K562 (cell line): ENCODE data around the gene PRKCG. TPM values are rescaled to one million over a fixed set of nuclear protein-coding genes. Genes with fewer than 3 reads are reported as not detected.

Experiments
- ATAC-seq: fragments of 200-7000 bp; cut with Tn5 transposase; 3 replicates; pipeline ENCODE4 v1.9.1; 2020; ENCODE audit warnings: moderate library complexity
- BruUV-seq: library from RNA; stranded (reverse); fragments of 400-500 nt; replicated peaks from 2 replicates; lab custom pipeline; 2021; lab: Mats Ljungman, UMichigan
- CTCF ChIA-PET: fragments of 300-600 bp; formaldehyde crosslinking; extraction: SDS; loops from one replicate; lab custom pipeline; 2021; ENCODE audit warnings: low intra/inter-chr PET ratio; lab: Yijun Ruan, JAX
- POLR2A ChIA-PET: fragments of 300-600, 350-650 bp; sonication (Branson Sonifier 250); formaldehyde crosslinking; extraction: SDS; loops from one replicate; lab custom pipeline; 2021; ENCODE audit warnings: antibody characterized with exemption, inconsistent platforms; lab: Yijun Ruan, JAX
- DNase-seq, 4 experiments: peaks; one replicate each; pipeline versions ENCODE4 v3.0.0 to v3.0.0-alpha.2; 2011 to 2018; ENCODE audit warnings: low spot score in 3 of 4, mixed read lengths in 3 of 4; ENCODE audit errors: extremely low read depth in 1 of 4
- FAIRE-seq: peaks from 2 replicates; lab custom pipeline; 2011; peaks lifted over from hg19 to GRCh38; lab: Jason Lieb, UNC
- H2AFZ ChIP-seq: 2 replicates; pipeline ENCODE4 v1.6.0; 2011; ENCODE audit warnings: low read depth, low read length, control low read depth, inconsistent platforms
- H3K27ac ChIP-seq: fragments of 200-600 bp; 3 replicates; pipeline ENCODE4 v1.8.0; 2011; ENCODE audit warnings: low read depth, mild to moderate bottlenecking, control low read depth, inconsistent platforms, low read length, moderate library complexity, mixed read lengths; ENCODE audit errors: extremely low read depth
- H3K27me3 ChIP-seq, 2 experiments: fragments of 300-600 bp in 1 of 2; 2 replicates in 1 of 2; 3 replicates in 1 of 2; pipeline versions ENCODE4 v1.6.0 to v1.8.0; 2011; ENCODE audit warnings: inconsistent platforms in 2 of 2, low read length in 2 of 2, mild to moderate bottlenecking in 1 of 2, mixed read lengths in 1 of 2, moderate library complexity in 1 of 2; ENCODE audit not compliant: control insufficient read depth in 2 of 2, insufficient read depth in 2 of 2
- H3K36me3 ChIP-seq: fragments of 300-600 bp; 3 replicates; pipeline ENCODE4 v1.8.0; 2011; ENCODE audit warnings: mild to moderate bottlenecking, low read length, inconsistent platforms; ENCODE audit not compliant: control insufficient read depth, insufficient read depth
- H3K4me1 ChIP-seq, 2 experiments: fragments of 200-600 bp in 1 of 2; replicated peaks in 1 of 2; 2 replicates in 1 of 2; 3 replicates in 1 of 2; pipeline versions ENCODE4 v1.5.1 to v1.8.0; 2011; ENCODE audit warnings: inconsistent platforms in 2 of 2, low read length in 2 of 2, mild to moderate bottlenecking in 1 of 2, mixed read lengths in 1 of 2, moderate library complexity in 1 of 2; ENCODE audit not compliant: control insufficient read depth in 2 of 2, insufficient read depth in 2 of 2
- H3K4me2 ChIP-seq: 2 replicates; pipeline ENCODE4 v1.6.1; 2011; ENCODE audit warnings: low read length, control low read depth, inconsistent platforms, mixed read lengths; ENCODE audit not compliant: insufficient read depth
- H3K4me3 ChIP-seq: fragments of 200-600 bp; sonication (generic), shearing (Covaris generic); 2 replicates; pipeline ENCODE4 v1.5.1; 2016; ENCODE audit warnings: control low read depth, inconsistent platforms
- H3K79me2 ChIP-seq: fragments of 200-600 bp; 3 replicates; pipeline ENCODE4 v1.8.0; 2011; ENCODE audit warnings: low read length, inconsistent platforms; ENCODE audit not compliant: control insufficient read depth, insufficient read depth
- H3K9ac ChIP-seq, 2 experiments: 2 replicates each; pipeline versions ENCODE4 v1.6.0 to v1.6.1; 2011; ENCODE audit warnings: low read depth in 2 of 2, low read length in 2 of 2, control low read depth in 1 of 2, inconsistent platforms in 1 of 2, mild to moderate bottlenecking in 1 of 2, mixed read lengths in 1 of 2; ENCODE audit not compliant: insufficient read depth in 1 of 2
- H3K9me1 ChIP-seq: one replicate; pipeline ENCODE4 v1.6.0; 2011; ENCODE audit warnings: inconsistent platforms, mild to moderate bottlenecking, low read length, moderate library complexity; ENCODE audit not compliant: control insufficient read depth, insufficient read depth
- H3K9me3 ChIP-seq: replicated peaks from 2 replicates; pipeline ENCODE4 v1.5.1; 2011; ENCODE audit warnings: low read depth, low read length, inconsistent platforms; ENCODE audit not compliant: control insufficient read depth, insufficient read depth
- H4K20me1 ChIP-seq: replicated peaks from 2 replicates; pipeline ENCODE4 v1.6.1; 2011; ENCODE audit warnings: low read length, inconsistent platforms, mixed read lengths; ENCODE audit not compliant: control insufficient read depth, insufficient read depth
- CBFA2T2 ChIP-seq: fragments of 450-650 bp; conservative IDR thresholded peaks from 2 replicates; pipeline ENCODE4 v1.6.1; 2017; ENCODE audit warnings: mild to moderate bottlenecking
- FIP1L1 ChIP-seq: fragments of 200-400 bp; formaldehyde crosslinking; IDR thresholded peaks from 2 replicates; pipeline ENCODE4 v1.6.1; 2018; ENCODE audit warnings: mild to moderate bottlenecking, low read depth, low read length; ENCODE audit not compliant: poor library complexity, severe bottlenecking
- NR4A1 ChIP-seq, 2 experiments: fragments of 250-450 bp in 1 of 2; fragments of 450-650 bp in 1 of 2; sonication (Bioruptor Pico) in 1 of 2; IDR thresholded peaks; 2 replicates each; pipeline versions ENCODE4 v1.4.0 to v1.6.1; 2016 to 2020; ENCODE audit warnings: mild to moderate bottlenecking in 2 of 2, missing compliant biosample characterization in 1 of 2, missing genetic modification characterization in 1 of 2, moderate library complexity in 1 of 2
- PHF20 ChIP-seq: fragments of 450-650 bp; IDR thresholded peaks from 2 replicates; pipeline ENCODE4 v1.6.1; 2018; ENCODE audit not compliant: partially characterized antibody
- SOX6 ChIP-seq: fragments of 450-650 bp; IDR thresholded peaks from 2 replicates; pipeline ENCODE4 v1.6.1; 2014; ENCODE audit warnings: mild to moderate bottlenecking
- ZNF384 ChIP-seq: IDR thresholded peaks from 2 replicates; pipeline ENCODE4 v1.6.1; 2012; ENCODE audit warnings: low read depth, low read length, improper control_type of control experiment
- WGBS: fragments of 100-300 bp; shearing (Covaris generic); methylation state at CpG from one replicate; pipeline ENCODE4 v1.1.6; 2016; ENCODE audit warnings: low coverage, mixed read lengths; ENCODE audit not compliant: insufficient coverage; ENCODE audit errors: missing lambda C conversion rate; 5-methylcytosine and 5-hydroxymethylcytosine counted together
- in situ Hi-C: fragments of 300-500 bp; cut with MboI; formaldehyde crosslinking; loops from 4 replicates; pipeline ENCODE4 v1.15.0; 2018; ENCODE audit warnings: inconsistent platforms, mixed read lengths
- intact Hi-C: fragments of 100-400 bp; cut with micrococcal nuclease; formaldehyde crosslinking; loops from 2 replicates; pipeline ENCODE4 v1.14.2; 2022
- polyA plus RNA-seq, 8 experiments: library from polyadenylated mRNA; depleted of rRNA in 4 of 8; stranded (reverse) in 5 of 8; unstranded in 3 of 8; fragments of >200 nt; fragmentation: Nextera tagmentation in 2 of 8; fragmentation: Illumina TruSeq in 1 of 8; extraction: Ambion mirVana in 2 of 8; extraction: Trizol in 1 of 8; gene quantifications; 2 replicates each; pipeline versions ENCODE4 v1.2.1 to v1.2.3, GENCODE V29; 2011 to 2014; ENCODE audit warnings: inconsistent platforms in 1 of 8, missing spikeins in 1 of 8
- total RNA-seq, 7 experiments: library from RNA; depleted of rRNA in 6 of 7; stranded (reverse); fragments of >200 nt in 6 of 7; fragmentation: Illumina TruSeq in 2 of 7; extraction: Trizol in 2 of 7; gene quantifications; 2 replicates each; pipeline versions ENCODE4 v1.2.1 to v1.2.3, GENCODE V29; 2011 to 2021; ENCODE audit warnings: low replicate concordance in 1 of 7
- TF ChIP-seq, protein P1 (sequence below): fragments of 250-450 bp; sonication (Bioruptor Pico); IDR thresholded peaks from 2 replicates; pipeline ENCODE4 v1.4.0; 2020; ENCODE audit warnings: borderline replicate concordance

The PRKCG gene
- total and polyA plus RNA-seq, 9 of the 15 experiments (the other 6 are each of a cell fraction or from before 2014, with no cell fraction given): not detected

DNA sequence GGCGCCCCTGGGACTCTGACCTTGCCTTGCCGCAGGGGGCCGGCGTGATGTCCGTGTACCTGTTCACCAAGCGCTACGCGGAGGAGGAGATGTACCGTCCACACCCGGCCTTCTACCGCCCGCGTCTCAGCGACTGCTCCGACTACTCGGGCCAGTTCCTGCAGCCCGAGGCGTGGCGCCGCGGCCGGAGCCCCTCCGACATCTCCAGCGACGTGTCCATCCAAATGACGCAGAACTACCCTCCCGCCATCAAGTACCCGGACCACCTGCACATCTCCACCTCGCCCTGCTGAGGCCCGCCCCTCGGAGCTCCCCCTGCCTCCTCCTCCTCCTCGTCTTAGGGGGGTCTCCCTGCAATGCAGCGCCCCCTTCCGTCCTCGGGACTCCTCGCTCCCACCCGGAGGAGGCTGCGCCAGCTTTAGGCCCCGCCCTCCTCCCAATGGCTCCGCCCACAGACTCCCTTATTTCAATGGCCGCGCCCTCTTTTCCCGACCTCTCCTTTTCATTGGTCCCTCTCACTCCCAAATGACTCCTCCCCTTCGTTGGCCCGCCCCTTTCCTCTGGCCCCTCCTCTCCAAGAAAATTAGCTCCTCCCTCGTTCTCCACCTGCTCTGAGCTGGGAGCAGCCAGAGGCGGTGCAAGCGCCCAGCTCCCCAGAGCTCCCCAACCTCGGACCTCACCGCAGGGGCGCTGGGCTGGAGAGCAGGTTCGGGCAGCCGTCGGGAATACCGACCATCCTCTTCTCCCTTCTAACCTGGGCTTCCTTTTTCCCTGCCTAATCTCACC is 60.2 kb downstream of the PRKCG start (continued):
- no peak for TF ChIP-seq NR4A1 (CRISPR knock-in tag; IDR thresholded peaks at IDR 0.05)
- TF ChIP-seq NR4A1 (tag; IDR thresholded peaks at IDR 0.05): no peak
- no peak for TF ChIP-seq PHF20
- no peak for TF ChIP-seq ZNF384
- TF ChIP-seq, protein P1, sequence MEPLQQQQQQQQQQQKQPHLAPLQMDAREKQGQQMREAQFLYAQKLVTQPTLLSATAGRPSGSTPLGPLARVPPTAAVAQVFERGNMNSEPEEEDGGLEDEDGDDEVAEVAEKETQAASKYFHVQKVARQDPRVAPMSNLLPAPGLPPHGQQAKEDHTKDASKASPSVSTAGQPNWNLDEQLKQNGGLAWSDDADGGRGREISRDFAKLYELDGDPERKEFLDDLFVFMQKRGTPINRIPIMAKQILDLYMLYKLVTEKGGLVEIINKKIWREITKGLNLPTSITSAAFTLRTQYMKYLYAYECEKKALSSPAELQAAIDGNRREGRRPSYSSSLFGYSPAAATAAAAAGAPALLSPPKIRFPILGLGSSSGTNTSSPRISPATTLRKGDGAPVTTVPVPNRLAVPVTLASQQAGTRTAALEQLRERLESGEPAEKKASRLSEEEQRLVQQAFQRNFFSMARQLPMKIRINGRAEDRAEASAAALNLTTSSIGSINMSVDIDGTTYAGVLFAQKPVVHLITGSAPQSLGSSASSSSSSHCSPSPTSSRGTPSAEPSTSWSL (CRISPR knock-in tag): no peak
- TF ChIP-seq FIP1L1: no peak
- no peak for TF ChIP-seq CBFA2T2

DNA sequence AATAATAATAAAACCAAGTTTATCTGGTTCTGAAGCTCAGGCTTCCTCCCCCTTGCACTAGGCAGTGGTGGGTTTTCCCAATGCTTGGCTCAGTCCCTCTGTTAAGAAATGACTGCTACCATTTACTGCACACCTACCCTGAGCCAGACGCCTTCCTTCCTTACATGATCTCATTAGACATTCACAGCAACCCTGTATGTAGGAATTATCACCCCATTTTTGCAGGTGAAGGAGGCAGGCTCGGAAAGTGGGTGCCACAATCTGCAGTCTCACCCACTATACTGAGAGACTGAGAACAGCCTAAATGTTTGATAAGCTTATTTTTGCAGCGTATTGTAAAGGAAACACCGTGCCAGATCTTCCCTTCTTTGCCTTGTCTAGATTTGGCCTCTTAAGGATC is 62.4 kb downstream of the PRKCG start:
- DNase-seq: no peak
- Histone ChIP-seq H4K20me1 (no peaks in the 10 kb centered on the region; the same call in 1 of the 2 replicates), H3K27me3 (peaks cover 11 to 31% of the 10 kb centered on the region in 2 experiments; a peak in 3 of 5 replicates), H3K9me1 (no peaks in the 10 kb centered on the region), H3K4me1 (peaks cover 0 to 13% of the 10 kb centered on the region in 2 experiments; a peak in 2 of 5 replicates), H3K9ac (no peak overlapping the region), H3K79me2 (no peaks in the 10 kb centered on the region), H3K27ac (no peak overlapping the region), H2AFZ (no peak overlapping the region), H3K9me3 (no peaks in the 10 kb centered on the region), H3K36me3 (no peaks in the 10 kb centered on the region), H3K4me2 (no peak overlapping the region), H3K4me3 (no peak overlapping the region)
- no TSS peak for BruUV-seq
- CTCF ChIA-PET: no interaction called here
- no peak for ATAC-seq
- POLR2A ChIA-PET: interaction anchor here (0.6 kb wide), 1 partner anchor 116 kb away, joined by 3 read pairs; no protein-coding TSS in a partner anchor
- WGBS: 3% methylated on average over 4 of the region's 4 CpGs
- no peak for TF ChIP-seq SOX6
- intact Hi-C loops: no loop called here
- in situ Hi-C loops: no loop called here
- FAIRE-seq: no peak
